Osteocyte (in vitro differentiated cells): ENCODE results near the gene RIF1. TPM values are rescaled to one million over a fixed set of nuclear protein-coding genes. Genes with fewer than 3 reads are reported as not detected.
A peak's percentile ranks its signal among the peaks of the same experiment; 100 is the strongest.
"Not testable (repeated sequence)": the region's sequence is repeated elsewhere in the genome, so short reads cannot be mapped to it uniquely, and the experiment has no call there.

Source experiments
- DNase-seq: peaks from one replicate; pipeline ENCODE4 v3.0.0; 2021; ENCODE audit warnings: mixed read lengths; ENCODE audit not compliant: unreplicated experiment; ENCODE audit errors: extremely low spot score
- H3K27ac Mint-ChIP-seq: one replicate; pipeline ENCODE4 v1.8.0; 2021; ENCODE audit warnings: mild to moderate bottlenecking, mixed read lengths; ENCODE audit not compliant: unreplicated experiment
- H3K27me3 Mint-ChIP-seq: one replicate; pipeline ENCODE4 v1.8.0; 2021; ENCODE audit warnings: mixed read lengths; ENCODE audit not compliant: unreplicated experiment
- H3K36me3 Mint-ChIP-seq: one replicate; pipeline ENCODE4 v1.8.0; 2021; ENCODE audit warnings: mixed read lengths; ENCODE audit not compliant: unreplicated experiment
- H3K4me1 Mint-ChIP-seq: one replicate; pipeline ENCODE4 v1.8.0; 2021; ENCODE audit warnings: mixed read lengths; ENCODE audit not compliant: unreplicated experiment
- H3K4me3 Mint-ChIP-seq: one replicate; pipeline ENCODE4 v1.8.0; 2021; ENCODE audit warnings: mild to moderate bottlenecking, moderate library complexity, mixed read lengths; ENCODE audit not compliant: unreplicated experiment
- H3K9me3 Mint-ChIP-seq: one replicate; pipeline ENCODE4 v1.8.0; 2021; ENCODE audit warnings: mixed read lengths; ENCODE audit not compliant: unreplicated experiment
- total RNA-seq: library from RNA; stranded (reverse); gene quantifications from 2 replicates; pipeline ENCODE4 v1.2.1, GENCODE V29; 2021
- TF ChIP-seq, protein P1 (sequence below): fragments of 200-600 bp; sonication (generic); IDR thresholded peaks from 2 replicates; pipeline ENCODE4 v1.5.0; 2021; ENCODE audit warnings: antibody characterized with exemption, mild to moderate bottlenecking, moderate library complexity

RIF1 gene
- total RNA-seq, 1 donor from 2014 or later: 39.3 TPM

DNA sequence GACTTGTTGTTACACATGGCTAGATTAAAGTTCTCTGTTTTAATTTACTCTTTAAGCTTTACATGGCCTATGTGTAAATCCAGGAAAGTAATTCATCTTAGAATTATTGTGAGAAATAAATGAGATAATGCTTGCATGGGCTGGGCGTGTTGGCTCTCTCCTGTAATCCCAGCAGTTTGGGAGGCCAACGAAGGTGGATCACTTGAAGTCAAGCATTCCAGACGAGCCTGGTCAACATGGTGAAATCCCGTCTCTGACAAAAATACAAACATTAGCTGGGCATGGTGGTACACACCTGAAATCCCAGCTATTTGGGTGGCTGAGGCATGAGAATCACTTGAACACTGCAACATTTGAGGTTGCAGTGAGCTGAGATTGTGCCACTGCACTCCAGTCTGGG lies 4.3 kb upstream of the RIF1 start:
- Mint-ChIP-seq H3K27me3 (no peaks in the 10 kb centered on the region), H3K4me1 (peaks cover 3% of the 10 kb centered on the region), H3K36me3 (no peaks in the 10 kb centered on the region), H3K4me3 (no peak overlapping the region), H3K9me3 (no peaks in the 10 kb centered on the region), H3K27ac (no peak overlapping the region)
- no peak for DNase-seq
- TF ChIP-seq, protein P1, sequence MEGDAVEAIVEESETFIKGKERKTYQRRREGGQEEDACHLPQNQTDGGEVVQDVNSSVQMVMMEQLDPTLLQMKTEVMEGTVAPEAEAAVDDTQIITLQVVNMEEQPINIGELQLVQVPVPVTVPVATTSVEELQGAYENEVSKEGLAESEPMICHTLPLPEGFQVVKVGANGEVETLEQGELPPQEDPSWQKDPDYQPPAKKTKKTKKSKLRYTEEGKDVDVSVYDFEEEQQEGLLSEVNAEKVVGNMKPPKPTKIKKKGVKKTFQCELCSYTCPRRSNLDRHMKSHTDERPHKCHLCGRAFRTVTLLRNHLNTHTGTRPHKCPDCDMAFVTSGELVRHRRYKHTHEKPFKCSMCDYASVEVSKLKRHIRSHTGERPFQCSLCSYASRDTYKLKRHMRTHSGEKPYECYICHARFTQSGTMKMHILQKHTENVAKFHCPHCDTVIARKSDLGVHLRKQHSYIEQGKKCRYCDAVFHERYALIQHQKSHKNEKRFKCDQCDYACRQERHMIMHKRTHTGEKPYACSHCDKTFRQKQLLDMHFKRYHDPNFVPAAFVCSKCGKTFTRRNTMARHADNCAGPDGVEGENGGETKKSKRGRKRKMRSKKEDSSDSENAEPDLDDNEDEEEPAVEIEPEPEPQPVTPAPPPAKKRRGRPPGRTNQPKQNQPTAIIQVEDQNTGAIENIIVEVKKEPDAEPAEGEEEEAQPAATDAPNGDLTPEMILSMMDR: no peak

DNA sequence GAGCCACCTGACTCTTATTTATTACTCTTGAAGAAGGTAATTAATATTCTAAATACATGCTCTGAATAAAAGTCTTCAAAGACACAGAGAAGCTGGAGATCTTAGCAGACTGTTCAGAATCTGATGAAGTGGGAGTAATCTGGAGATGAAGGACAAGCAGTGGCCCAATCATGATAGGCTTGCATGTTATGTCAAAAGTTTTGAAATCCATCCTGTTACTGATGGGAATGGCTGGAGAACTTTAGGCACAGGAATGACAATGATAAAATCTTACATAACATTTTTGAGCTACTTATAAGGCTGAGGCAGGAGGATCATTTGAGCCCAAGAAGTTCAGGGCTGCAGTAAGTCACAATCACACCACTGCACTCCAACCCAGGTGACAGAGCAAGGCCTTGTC lies 2.4 kb upstream of the RIF1 start:
- H3K9me3 Mint-ChIP-seq: no peaks in the 10 kb centered on the region
- H3K4me3 Mint-ChIP-seq: no peak overlapping the region
- peaks cover 19% of the 10 kb centered on the region for H3K4me1 Mint-ChIP-seq
- DNase-seq: no peak
- TF ChIP-seq, protein P1: no peak
- H3K36me3 Mint-ChIP-seq: peaks cover 5% of the 10 kb centered on the region
- H3K27ac Mint-ChIP-seq: no peak overlapping the region
- H3K27me3 Mint-ChIP-seq: no peaks in the 10 kb centered on the region

DNA sequence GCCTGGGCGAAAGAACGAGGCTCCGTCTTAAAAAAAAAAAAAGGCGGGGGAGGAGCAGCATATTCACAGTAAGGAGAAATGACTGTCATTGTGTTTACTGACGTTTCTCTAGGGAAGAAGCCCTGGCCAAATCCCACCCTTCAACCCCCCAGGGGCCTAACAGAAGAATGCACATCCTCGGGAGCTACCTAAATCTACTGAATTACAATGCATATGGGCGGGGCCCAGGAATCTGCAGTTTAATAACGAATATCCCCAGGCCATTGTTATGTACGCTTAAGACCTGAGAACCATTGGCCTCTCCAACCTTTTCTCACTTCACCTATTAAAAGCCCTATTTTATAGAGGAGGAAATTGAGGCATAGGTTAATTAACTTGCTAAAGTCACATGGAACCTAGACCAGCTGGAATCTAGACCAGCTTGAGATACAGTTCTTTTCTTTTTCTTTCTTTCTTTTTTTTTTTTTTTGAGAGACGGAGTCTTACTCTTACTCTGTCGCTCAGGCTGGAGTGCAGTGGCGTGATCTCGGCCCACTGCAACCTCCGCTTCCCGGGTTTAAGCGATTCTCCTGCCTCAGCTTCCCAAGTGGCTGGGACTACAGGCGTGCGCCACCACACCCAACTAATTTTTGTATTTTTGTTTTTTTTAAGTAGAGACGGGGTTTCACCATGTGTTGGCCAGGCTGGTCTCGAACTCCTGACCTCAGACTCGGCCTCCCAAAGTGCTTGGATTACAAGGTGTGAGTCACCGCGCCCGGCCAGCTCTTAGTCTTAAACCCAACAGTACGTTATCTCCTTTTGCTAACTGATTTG lies 708 bp upstream of the RIF1 start:
- Mint-ChIP-seq H3K4me3 (peak overlapping the region; percentile 94), H3K27me3 (no peaks in the 10 kb centered on the region), H3K27ac (peak overlapping the region; percentile 97), H3K4me1 (peaks cover 19% of the 10 kb centered on the region), H3K36me3 (peaks cover 12% of the 10 kb centered on the region), H3K9me3 (no peaks in the 10 kb centered on the region)
- DNase-seq: no peak
- TF ChIP-seq, protein P1: no peak

DNA sequence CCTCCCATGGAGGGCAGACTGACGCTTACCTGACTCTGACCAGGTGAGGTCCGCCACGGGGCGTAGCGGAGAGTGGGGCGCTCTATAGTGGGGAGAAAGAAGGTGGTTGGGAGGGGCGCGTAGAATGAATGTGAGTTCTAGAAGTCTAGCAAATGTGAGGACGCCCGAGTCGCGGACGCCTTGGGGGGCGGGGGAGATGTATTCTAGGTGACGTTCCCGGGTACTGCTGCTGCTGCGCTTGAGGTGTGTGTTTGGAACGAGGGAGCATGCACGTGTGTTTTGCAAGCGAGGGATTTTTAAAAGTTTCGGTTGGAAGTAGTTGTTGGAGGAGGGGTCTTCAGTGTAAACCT lies 758 bp downstream of the RIF1 start:
- peaks cover 16% of the 10 kb centered on the region for H3K36me3 Mint-ChIP-seq
- H3K9me3 Mint-ChIP-seq: no peaks in the 10 kb centered on the region
- no peaks in the 10 kb centered on the region for H3K27me3 Mint-ChIP-seq
- H3K4me3 Mint-ChIP-seq: peak overlapping the region; percentile 94
- TF ChIP-seq, protein P1: no peak
- no peak for DNase-seq
- H3K4me1 Mint-ChIP-seq: peaks cover 19% of the 10 kb centered on the region
- H3K27ac Mint-ChIP-seq: peak overlapping the region; percentile 97

DNA sequence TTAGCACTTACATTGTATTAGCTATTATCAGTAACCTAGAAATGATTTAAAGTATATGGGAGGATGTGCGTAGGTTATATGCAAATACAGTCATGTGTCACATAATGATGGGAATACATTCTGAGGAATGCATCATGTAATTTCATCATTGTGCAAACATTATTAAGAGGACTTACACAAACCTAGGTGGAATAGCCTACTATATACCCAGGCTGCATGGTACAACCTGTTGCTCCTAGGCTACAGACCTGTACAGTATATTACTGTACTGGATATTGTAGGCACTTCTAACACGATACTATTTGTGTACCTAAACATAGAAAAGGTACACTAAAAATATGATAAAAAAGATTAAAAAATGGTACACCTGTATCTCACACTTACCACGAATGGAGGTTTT lies 7.9 kb downstream of the RIF1 start:
- TF ChIP-seq, protein P1: no peak
- Mint-ChIP-seq H3K9me3 (no peaks in the 10 kb centered on the region), H3K27me3 (no peaks in the 10 kb centered on the region), H3K27ac (no peak overlapping the region), H3K4me3 (no peak overlapping the region), H3K4me1 (no peaks in the 10 kb centered on the region), H3K36me3 (peaks cover 47% of the 10 kb centered on the region)
- no peak for DNase-seq

DNA sequence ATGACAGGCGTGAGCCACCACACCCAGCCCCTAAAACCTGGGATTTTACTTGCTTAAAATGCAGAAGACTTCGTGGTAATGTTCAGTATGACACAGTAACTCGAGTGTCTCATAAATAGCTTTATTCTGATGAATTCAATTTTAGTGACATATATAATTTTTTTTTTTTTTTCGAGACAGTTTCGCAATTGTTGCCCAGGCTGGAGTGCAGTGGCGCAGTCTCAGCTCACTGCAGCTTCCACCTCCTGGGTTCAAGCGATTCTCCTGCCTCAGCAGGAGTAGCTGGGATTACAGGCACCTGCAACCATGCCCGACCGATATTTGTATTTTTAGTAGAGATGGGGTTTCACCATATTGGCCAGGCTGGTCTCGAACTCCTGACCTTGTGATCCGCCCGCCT lies 12.0 kb downstream of the RIF1 start:
- H3K36me3 Mint-ChIP-seq: peaks cover 53% of the 10 kb centered on the region
- H3K27me3 Mint-ChIP-seq, H3K4me3 Mint-ChIP-seq, H3K9me3 Mint-ChIP-seq, H3K27ac Mint-ChIP-seq, H3K4me1 Mint-ChIP-seq, DNase-seq: not testable (repeated sequence)
